Hair follicular keratinocyte (primary cell): ENCODE measurements around the gene NOXO1. TPM values are rescaled to one million over a fixed set of nuclear protein-coding genes. Genes with fewer than 3 reads are reported as not detected.

Experiments used
- total RNA-seq: library from RNA; depleted of rRNA; stranded (reverse); fragments of >200 nt; gene quantifications from 2 replicates; pipeline ENCODE4 v1.2.3, GENCODE V29; 2015

The NOXO1 gene
- total RNA-seq = 1.2 and 2.1 TPM in 2 replicates

DNA sequence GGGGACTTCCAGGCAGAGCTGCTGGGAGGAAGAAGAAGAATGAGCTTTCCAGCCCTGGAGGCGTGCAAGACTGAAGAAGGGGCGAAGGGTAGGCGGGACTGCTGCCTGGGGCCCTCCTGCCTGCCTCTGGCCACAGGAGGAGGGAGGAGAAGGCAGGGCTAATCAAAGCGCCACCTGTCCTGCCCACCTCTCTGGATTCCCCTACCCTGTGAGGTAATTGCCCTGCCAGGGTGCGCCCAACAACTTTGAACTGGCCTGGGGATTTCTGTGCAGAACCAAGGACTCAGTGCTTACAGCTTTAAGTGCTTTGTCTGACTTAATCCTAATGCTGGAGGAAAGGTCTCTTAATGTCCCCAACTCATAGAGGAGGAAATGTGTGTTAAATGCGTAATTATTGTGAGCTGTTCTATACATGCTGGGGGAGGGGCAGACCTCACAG lies at the start of gene NOXO1:
Gene NOXO1 (minus strand): TSS at position 72 of the 439 bp plus-strand sequence. CDS start 290 bp downstream, outside the sequence.

GRCh38 chr16:2026461-2027023 lies 45.3 kb upstream of the NOXO1 start, which contains the start of gene NHERF2:
Gene NHERF2 (plus strand): TSS chr16:2026902. CDS start chr16:2027006, 104 bp downstream.

GRCh38 chr16:2019518-2019920 lies 38.2 kb upstream of the NOXO1 start, which contains the start of gene NPW:
Gene NPW (plus strand): TSS chr16:2019785.

DNA sequence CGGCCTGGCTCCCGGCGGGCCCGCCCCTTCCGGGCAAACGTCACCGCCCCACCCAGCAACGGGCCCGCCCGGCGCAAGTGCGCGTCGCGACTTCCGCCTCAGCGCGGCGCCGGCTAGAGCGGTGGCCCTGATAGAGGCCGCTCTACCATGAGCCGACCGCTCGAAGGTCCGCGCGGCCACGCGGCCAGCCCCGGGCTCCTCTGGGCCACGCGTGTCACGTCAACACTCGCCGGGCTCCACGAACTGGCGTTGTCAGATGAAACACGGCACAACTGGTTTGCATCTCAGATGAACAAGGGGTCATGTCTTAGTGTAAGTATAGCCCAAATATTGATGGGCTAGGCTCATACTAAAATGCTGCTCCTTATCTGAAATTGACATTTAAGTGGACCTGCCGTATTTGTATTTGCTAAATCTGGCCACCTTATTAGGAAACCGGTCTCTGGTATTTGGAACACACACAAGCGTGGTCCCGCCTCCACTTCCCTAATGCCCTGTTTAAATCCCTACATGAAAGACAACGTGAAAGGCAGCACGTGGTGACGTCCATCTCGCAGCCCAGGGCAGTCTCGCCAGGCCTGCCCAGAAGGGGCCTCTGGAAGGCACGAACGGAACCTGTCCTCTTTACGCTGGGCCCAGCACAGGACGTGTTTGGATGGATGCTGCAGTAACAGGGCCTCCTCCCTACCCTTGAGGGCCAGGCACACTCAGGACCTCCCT lies 28.7 kb upstream of the NOXO1 start, which contains the start of gene ZNF598:
Gene ZNF598 (minus strand): TSS at position 31 of the 720 bp plus-strand sequence.

DNA sequence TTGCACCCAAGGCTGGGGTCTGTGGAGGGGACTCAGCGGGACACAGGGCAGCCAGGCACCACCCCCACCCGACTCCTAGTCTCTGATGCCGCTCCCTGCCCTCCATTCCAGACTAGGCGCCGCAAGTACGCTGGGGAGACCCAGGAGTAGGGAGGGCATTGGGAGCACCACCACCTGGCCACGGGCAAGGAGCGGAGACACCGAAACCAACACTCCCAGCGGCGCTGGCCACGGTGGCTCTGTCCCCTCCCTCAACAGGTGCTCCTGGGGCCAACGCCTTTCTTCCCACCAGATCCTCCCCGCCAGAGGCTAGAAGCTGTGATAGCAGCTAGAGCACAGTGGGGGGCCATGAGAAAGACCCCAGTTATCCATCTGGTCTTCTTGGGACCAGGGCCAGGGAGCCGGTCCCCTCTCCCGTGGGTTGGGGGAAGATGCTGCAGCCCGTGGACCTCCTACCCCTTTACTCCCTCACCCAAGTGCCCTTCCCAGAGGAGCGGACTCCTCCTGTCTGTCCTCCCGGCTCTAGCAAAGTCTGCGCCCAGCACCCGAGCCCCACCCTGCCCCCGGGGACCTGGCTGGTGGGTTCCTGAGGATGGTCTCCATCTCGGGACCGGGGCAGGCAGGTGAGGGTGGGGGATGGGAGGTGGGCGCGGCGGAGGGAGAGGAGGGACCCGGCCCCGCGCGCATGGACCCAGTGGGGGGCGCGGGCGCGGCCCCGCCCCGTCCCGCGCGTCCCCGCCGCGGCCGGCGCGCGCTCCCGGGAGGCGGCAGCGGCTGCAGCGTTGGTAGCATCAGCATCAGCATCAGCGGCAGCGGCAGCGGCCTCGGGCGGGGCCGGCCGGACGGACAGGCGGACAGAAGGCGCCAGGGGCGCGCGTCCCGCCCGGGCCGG lies 8.2 kb upstream of the NOXO1 start, which contains the start of gene SYNGR3:
Gene SYNGR3 (plus strand): TSS at position 762 of the 892 bp plus-strand sequence. CDS start 133 bp downstream, outside the sequence.

GRCh38 chr16:1983544-1984346 lies 2.5 kb upstream of the NOXO1 start, which contains the start of gene GFER:
Gene GFER (plus strand): TSS chr16:1984193. CDS start chr16:1984219, 26 bp downstream.

GRCh38 chr16:1971796-1972489 lies 9.3 kb downstream of the NOXO1 start, which contains the start of gene TBL3:
Gene TBL3 (plus strand): TSS chr16:1972053. CDS start chr16:1972165, 112 bp downstream.

DNA sequence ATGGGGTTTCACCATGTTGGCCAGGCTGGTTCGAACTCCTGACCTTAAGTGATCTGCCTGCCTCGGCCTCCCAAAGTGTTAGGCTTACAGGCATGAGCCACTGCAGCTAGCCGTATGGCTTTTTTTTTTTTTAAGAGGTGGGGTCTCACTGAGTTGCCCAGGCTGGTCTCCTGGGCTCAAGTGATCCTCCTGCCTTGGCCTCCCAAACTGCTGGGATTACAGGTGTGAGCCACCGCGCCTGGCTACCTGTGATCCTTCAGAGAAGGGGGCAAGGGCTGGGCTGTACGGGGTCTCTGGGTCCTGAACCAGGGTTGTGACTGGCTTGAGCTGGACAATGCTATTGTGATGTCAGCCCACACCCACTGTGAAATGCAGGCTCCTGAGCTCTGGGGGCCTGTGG lies 14.8 kb downstream of the NOXO1 start, which contains the start of gene RNF151:
Gene RNF151 (plus strand): TSS at position 397 of the 400 bp plus-strand sequence. CDS start 26 bp downstream, outside the sequence.

DNA sequence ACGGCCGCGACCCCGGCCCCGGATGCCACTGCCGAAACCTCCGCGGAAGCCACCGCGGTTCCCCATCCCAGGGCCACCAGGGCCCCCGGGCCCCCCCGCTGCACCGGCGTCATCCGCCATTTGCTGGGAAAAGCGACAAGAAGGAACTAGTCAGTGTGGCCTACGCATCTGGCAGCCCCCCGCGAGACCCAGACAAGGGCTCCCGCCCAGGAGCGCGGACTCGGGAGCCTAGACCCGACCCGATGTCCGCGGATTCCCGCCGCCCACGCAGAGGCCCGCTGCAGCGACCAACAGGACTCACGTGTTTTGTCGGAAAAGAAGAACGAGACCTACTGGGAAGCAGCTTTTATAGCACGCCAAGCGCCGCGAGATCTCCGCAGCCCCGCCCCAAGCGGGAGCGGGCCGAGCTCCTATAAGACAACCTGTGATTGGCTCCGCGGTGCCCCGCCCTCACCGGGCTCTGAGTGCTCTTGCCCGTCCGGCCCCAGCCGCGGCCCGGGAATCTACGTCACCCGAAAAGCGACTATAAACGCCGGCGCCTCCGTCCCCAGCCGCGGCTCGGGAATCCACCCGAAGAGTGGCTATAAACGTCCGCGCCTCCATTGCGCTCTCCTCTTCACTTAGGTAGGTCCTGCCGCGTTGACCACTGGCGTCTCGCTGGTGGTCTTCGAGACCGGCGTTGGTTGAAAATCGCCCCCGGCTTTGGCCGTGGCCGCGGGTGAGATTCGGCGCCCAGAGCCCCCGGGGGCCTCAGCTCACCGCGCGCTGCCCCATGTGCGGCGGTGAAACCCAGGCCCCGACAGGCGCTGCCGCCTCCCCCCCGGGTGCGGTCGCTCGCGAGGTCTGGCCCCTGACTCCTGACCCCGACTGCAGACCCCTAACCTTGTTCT lies 16.5 kb downstream of the NOXO1 start, which contains the start of gene RPS2:
Gene RPS2 (minus strand): TSS at position 321 of the 890 bp plus-strand sequence. CDS start 201 bp downstream, at position 120.

DNA sequence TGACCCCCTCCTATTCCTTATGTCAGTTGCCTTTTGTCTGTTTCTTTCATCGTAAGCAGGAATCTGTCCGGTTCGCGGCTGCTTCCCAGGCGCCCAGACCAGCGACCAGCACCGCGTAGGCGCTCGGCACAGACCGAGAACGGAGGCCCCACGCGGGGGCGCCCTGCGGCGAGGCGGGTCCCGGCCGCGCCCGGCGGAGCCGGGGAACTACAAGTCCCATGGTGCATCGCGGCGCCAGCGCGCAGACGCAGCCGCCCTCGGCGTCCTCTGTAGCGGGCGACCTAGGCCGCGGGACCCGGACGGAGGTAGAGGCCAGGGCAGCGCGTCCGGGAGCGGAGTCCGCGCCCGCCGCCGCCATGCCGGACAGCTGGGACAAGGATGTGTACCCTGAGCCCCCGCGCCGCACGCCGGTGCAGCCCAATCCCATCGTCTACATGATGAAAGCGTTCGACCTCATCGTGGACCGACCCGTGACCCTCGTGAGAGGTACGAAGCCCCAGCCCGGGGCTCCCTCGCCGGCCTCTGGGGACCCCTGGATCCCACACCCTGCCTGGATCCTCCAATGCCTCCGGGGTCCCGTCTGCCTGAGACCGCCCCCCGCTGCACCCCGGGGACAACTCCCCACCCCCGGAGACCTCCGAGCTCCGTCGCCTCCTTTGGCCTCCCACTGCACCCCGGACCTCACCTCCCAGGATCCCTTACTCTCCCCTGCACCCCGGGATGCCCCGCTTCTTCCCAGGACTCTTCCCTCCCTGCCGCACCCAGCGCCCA lies 21.8 kb downstream of the NOXO1 start, which contains the start of gene NDUFB10:
Gene NDUFB10 (plus strand): TSS at position 270 of the 771 bp plus-strand sequence. CDS start 87 bp downstream, at position 357.

DNA sequence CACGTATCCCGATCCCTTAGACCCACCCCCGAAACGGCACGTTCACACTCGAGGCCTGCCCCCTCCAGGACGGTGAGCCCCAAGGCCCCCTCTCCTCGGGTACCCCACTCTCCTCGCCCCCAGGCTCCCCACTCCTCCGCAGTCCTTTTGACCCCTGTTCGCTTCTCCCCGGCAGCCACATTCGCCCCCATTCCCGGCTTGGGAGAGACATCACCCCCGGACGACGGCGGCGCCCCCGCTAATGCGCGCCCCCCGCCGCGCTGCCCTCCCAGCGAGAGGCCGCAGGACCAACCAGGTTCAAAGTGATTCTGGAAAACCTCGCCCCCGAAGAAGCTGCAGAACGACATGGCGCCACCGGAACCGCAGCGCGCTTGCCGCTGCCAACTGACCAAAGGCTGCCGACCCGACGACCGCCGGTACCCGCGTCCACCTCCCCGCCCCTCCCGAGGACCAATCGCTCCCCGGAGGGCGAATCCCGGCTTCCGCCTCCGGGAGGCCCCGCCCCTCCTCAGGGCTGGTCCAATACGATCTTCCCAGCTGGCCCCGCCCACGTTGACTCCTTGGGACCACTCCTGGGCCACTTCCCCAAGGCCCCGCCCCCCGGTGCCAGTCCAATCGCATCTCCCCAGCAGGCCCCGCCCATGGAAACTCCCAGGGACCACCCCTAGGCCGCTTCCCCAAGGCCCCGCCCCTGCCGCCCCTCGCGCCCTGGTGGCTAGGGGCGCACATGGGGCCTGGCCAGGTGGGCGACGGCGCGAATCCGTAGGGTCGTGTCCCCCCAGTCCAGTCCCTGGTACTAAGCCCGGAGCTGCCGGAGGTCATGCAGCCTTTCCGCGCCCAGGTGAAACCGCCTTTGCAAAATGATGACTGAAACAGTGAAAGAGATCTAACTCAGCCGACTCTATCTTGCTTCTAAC lies 38.2 kb downstream of the NOXO1 start, which contains the start of gene MSRB1:
Gene MSRB1 (minus strand): TSS at position 390 of the 917 bp plus-strand sequence. CDS start 43 bp downstream, at position 347.

Other genes with a start within 250 kb of the NOXO1 start
- 53.2 and 65.0 TPM in 2 replicates for gene NME3, start 209.9 kb downstream of the NOXO1 start, total RNA-seq
- 2.6 and 3.3 TPM in 2 replicates for gene EME2, start 208.7 kb downstream of the NOXO1 start, total RNA-seq
- gene MRPS34, start 208.3 kb downstream of the NOXO1 start, total RNA-seq = 136 and 217 TPM in 2 replicates
- 29.6 and 50.4 TPM in 2 replicates for gene SPSB3, start 198.9 kb downstream of the NOXO1 start, total RNA-seq
- gene NUBP2, start 198.5 kb downstream of the NOXO1 start, total RNA-seq = 95.2 and 178 TPM in 2 replicates
- not detected in 2 replicates for gene IGFALS, start 187.8 kb downstream of the NOXO1 start, total RNA-seq
- gene HAGH, start 154.6 kb downstream of the NOXO1 start, total RNA-seq = 59.8 and 73.5 TPM in 2 replicates
- gene FAHD1, start 154.3 kb downstream of the NOXO1 start, total RNA-seq = 32.2 and 34.9 TPM in 2 replicates
- 0.08 TPM in 1 of 2 replicates, not detected in the other for gene MEIOB, start 109.3 kb downstream of the NOXO1 start, total RNA-seq
- gene HS3ST6, start 63.1 kb downstream of the NOXO1 start, total RNA-seq = not detected in 2 replicates
- gene MSRB1, start 38.3 kb downstream of the NOXO1 start, total RNA-seq = 6.3 and 6.4 TPM in 2 replicates
- 0.55 TPM in 1 of 2 replicates, not detected in the other for gene RPL3L, start 26.8 kb downstream of the NOXO1 start, total RNA-seq
- 168 and 283 TPM in 2 replicates for gene NDUFB10, start 21.9 kb downstream of the NOXO1 start, total RNA-seq
- 4,608 and 4,861 TPM in 2 replicates for gene RPS2, start 16.6 kb downstream of the NOXO1 start, total RNA-seq
- gene RNF151, start 14.6 kb downstream of the NOXO1 start, total RNA-seq = 0.16 TPM in 1 of 2 replicates, not detected in the other
- gene TBL3, start 9.4 kb downstream of the NOXO1 start, total RNA-seq = 85.0 and 114 TPM in 2 replicates
- gene GFER, start 2.7 kb upstream of the NOXO1 start, total RNA-seq = 21.3 and 23.3 TPM in 2 replicates
- gene SYNGR3, start 8.5 kb upstream of the NOXO1 start, total RNA-seq = 0.68 and 5.4 TPM in 2 replicates
- gene ZNF598, start 28.4 kb upstream of the NOXO1 start, total RNA-seq = 62.8 and 87.5 TPM in 2 replicates
- gene NPW, start 38.3 kb upstream of the NOXO1 start, total RNA-seq = 0.68 TPM in 1 of 2 replicates, not detected in the other
- gene NHERF2, start 45.4 kb upstream of the NOXO1 start, total RNA-seq = 7.6 and 7.9 TPM in 2 replicates
- 23.2 and 40.5 TPM in 2 replicates for gene NTHL1, start 66.4 kb upstream of the NOXO1 start, total RNA-seq
- gene TSC2, start 66.5 kb upstream of the NOXO1 start, total RNA-seq = 22.3 and 23.4 TPM in 2 replicates
- 44.1 and 44.7 TPM in 2 replicates for gene PKD1, start 154.4 kb upstream of the NOXO1 start, total RNA-seq
- not detected in 2 replicates for gene RAB26, start 167.2 kb upstream of the NOXO1 start, total RNA-seq
- gene TRAF7, start 174.3 kb upstream of the NOXO1 start, total RNA-seq = 70.1 and 85.1 TPM in 2 replicates
- gene CASKIN1, start 215.1 kb upstream of the NOXO1 start, total RNA-seq = under 0.01 and 0.16 TPM in 2 replicates
- 94.2 and 110 TPM in 2 replicates for gene MLST8, start 224.0 kb upstream of the NOXO1 start, total RNA-seq
- gene BRICD5, start 229.4 kb upstream of the NOXO1 start, total RNA-seq = 0.55 and 2.0 TPM in 2 replicates
- 18.6 and 24.5 TPM in 2 replicates for gene PGP, start 233.4 kb upstream of the NOXO1 start, total RNA-seq
- gene E4F1, start 242.1 kb upstream of the NOXO1 start, total RNA-seq = 24.7 and 29.4 TPM in 2 replicates